ENCODE measurements around the gene RNF11. TPM values are rescaled to one million over a fixed set of nuclear protein-coding genes. Genes with fewer than 3 reads are reported as not detected.

The RNF11 gene
- total RNA-seq, 1 donor from 2014 or later: 15.3 TPM

DNA sequence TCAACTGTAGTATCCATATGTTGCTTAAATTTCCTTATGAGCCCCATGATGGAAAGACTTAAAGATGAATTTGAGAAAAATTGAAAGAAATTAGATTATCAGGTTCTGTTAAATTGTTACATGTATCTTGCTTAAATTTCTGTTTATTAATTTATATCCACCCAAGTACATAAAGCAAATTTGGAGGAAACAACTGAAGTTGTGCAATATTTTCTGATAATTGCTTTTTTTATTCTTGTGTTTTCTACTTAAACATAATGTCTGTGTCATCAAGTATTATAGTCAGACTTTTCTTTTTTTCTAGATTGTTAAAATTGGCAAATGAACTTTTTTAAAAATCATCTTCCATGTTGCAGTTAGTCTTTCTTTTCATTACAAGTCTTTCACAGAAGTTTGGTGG lies 36.8 kb downstream of the RNF11 start:
- CTCF ChIA-PET: no interaction called here
- POLR2A ChIA-PET: interaction anchor here (0.6 kb wide), 1 partner anchor 1380 kb away, joined by 8 read pairs; no protein-coding TSS in a partner anchor
- H3K27me3 Mint-ChIP-seq: no peaks in the 10 kb centered on the region
- DNase-seq: no peak
- H3K27ac Mint-ChIP-seq: no peak overlapping the region
- no peak overlapping the region for H3K4me3 Mint-ChIP-seq
- H3K4me1 Mint-ChIP-seq: peaks cover 12% of the 10 kb centered on the region
- TF ChIP-seq, protein P1, sequence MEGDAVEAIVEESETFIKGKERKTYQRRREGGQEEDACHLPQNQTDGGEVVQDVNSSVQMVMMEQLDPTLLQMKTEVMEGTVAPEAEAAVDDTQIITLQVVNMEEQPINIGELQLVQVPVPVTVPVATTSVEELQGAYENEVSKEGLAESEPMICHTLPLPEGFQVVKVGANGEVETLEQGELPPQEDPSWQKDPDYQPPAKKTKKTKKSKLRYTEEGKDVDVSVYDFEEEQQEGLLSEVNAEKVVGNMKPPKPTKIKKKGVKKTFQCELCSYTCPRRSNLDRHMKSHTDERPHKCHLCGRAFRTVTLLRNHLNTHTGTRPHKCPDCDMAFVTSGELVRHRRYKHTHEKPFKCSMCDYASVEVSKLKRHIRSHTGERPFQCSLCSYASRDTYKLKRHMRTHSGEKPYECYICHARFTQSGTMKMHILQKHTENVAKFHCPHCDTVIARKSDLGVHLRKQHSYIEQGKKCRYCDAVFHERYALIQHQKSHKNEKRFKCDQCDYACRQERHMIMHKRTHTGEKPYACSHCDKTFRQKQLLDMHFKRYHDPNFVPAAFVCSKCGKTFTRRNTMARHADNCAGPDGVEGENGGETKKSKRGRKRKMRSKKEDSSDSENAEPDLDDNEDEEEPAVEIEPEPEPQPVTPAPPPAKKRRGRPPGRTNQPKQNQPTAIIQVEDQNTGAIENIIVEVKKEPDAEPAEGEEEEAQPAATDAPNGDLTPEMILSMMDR (IDR thresholded peaks at IDR 0.05): no peak
- no peaks in the 10 kb centered on the region for H3K9me3 Mint-ChIP-seq
- ATAC-seq (ENCODE audit: low read depth): no peak
- H3K36me3 Mint-ChIP-seq (ENCODE audit: low read depth): peaks cover 31% of the 10 kb centered on the region
- intact Hi-C loops (cut with micrococcal nuclease): no loop called here

DNA sequence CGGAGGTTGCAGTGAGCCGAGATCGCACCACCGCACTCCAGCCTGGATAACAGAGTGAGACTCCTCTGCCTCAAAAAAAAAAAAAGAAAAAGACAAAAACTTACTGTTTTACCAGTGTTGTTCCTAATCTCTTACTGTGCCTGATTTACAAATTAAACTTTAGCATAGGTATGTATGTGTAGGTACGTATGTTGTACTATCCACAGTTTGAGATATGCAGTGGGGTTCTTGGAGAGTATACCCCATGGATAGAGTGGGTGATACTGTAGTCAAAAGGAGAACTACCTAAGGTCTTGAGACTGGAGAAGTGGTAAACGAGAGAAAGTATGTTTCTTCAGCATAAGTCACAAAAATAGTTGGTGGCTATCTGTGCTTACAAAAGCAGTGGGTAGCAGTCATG lies 38.6 kb downstream of the RNF11 start:
- CTCF ChIA-PET: no interaction called here
- no peak overlapping the region for H3K4me3 Mint-ChIP-seq
- intact Hi-C loops (cut with micrococcal nuclease): no loop called here
- ATAC-seq (ENCODE audit: low read depth): no peak
- no peak for DNase-seq
- H3K27me3 Mint-ChIP-seq: no peaks in the 10 kb centered on the region
- TF ChIP-seq, protein P1 (IDR thresholded peaks at IDR 0.05): no peak
- peaks cover 27% of the 10 kb centered on the region for H3K36me3 Mint-ChIP-seq (ENCODE audit: low read depth)
- no peak overlapping the region for H3K27ac Mint-ChIP-seq
- H3K4me1 Mint-ChIP-seq: no peaks in the 10 kb centered on the region
- POLR2A ChIA-PET: no interaction called here
- no peaks in the 10 kb centered on the region for H3K9me3 Mint-ChIP-seq

DNA sequence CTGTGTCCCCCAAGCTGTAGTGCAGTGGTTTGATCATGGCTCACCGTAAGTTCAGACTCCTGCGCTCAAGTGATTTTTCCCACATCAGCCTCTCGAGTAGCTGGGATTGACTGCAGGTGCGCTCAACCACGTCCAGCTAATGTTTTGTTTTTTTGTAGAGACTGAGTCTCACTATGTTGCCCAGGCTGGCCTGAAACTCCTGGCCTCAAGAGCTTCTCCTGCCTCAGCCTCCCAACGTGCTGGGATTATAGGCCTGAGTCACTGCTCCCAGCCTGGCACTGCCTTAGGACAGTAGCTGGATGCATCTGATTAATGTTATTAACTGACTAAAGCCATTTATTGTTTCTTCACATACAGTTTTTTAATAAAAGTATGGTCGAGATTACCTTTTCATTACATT lies 40.2 kb downstream of the RNF11 start:
- intact Hi-C loops (cut with micrococcal nuclease): no loop called here
- Mint-ChIP-seq H3K4me1 (no peaks in the 10 kb centered on the region), H3K27ac (no peak overlapping the region)

DNA sequence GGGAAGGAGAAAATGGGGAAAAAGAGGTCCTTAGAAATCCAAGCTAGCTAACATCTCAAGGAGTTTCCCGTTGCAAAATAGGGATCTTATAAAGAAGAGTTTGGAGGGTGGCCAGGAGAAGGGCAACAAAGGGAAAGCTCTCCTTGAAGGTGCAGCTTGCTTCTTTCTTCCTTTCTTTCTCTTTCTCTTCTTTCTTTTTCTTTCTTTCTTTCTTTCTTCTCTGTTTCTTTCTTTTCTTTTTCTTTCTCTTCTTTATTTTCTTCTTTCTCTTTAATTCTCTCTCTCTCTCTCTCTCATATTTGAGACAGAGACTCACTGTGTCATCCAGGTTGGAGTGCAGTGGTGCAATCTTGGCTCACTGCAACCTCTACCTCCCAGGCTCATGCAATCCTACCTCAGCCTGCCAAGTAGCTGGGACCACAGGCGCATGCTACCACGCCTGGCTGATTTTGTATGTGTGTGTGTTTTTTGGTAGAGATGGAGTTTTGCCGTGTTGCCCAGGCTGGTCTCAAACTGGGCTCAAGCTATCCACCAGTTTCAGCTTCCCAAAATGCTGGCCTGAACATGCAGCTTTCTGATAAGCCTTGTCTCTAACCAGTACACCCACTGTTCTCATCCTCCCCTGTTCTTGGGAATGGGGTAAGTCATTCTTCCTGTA lies 44.4 kb downstream of the RNF11 start:
- Mint-ChIP-seq H3K4me3 (no peak overlapping the region), H3K9me3 (no peaks in the 10 kb centered on the region), H3K27ac (no peak overlapping the region), H3K36me3 (ENCODE audit: low read depth) (no peaks in the 10 kb centered on the region), H3K27me3 (no peaks in the 10 kb centered on the region), H3K4me1 (no peaks in the 10 kb centered on the region)
- ATAC-seq (ENCODE audit: low read depth) (no peak), DNase-seq (no peak)
- POLR2A ChIA-PET: no interaction called here
- TF ChIP-seq, protein P1 (IDR thresholded peaks at IDR 0.05): no peak
- CTCF ChIA-PET: no interaction called here
- intact Hi-C loops (cut with micrococcal nuclease): no loop called here

More for the DNA sequence above, 40.2 kb downstream of the RNF11 start:
- TF ChIP-seq, protein P1 (IDR thresholded peaks at IDR 0.05): no peak
- ChIA-PET POLR2A (no interaction called here), CTCF (interaction anchor here (0.9 to 1.2 kb wide), 2 partner anchors 21 to 85 kb away, joined by 3 to 4 read pairs; no protein-coding TSS in a partner anchor)
- Mint-ChIP-seq H3K36me3 (ENCODE audit: low read depth) (peaks cover 16% of the 10 kb centered on the region), H3K27me3 (no peaks in the 10 kb centered on the region), H3K9me3 (no peaks in the 10 kb centered on the region), H3K4me3 (no peak overlapping the region)
- ATAC-seq (ENCODE audit: low read depth) (no peak), DNase-seq (no peak)

DNA sequence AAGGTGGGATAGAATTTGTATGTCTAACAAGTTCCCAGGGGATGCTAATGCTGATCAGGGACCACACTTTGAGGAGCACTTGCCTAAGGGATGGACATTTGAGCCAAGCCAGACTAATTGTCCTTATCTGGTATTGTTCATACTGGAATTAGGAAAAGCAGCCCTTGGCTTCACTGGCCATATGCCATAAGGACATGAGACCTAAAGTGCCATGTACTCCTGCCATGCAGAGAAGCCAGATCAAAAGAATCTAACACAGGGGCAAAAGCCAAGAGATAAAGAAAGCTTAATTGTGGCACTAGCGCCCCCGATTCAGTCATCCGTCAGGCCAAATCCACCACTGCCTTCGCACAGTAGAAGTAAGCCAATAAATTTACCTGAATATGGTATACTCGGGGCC lies 45.7 kb downstream of the RNF11 start:
- no peak for ATAC-seq (ENCODE audit: low read depth)
- CTCF ChIA-PET: no interaction called here
- no peak for DNase-seq
- no peaks in the 10 kb centered on the region for H3K9me3 Mint-ChIP-seq
- POLR2A ChIA-PET: no interaction called here
- H3K27ac Mint-ChIP-seq: no peak overlapping the region
- intact Hi-C loops (cut with micrococcal nuclease): no loop called here
- H3K36me3 Mint-ChIP-seq (ENCODE audit: low read depth): no peaks in the 10 kb centered on the region
- H3K4me3 Mint-ChIP-seq: no peak overlapping the region
- TF ChIP-seq, protein P1 (IDR thresholded peaks at IDR 0.05): no peak
- no peaks in the 10 kb centered on the region for H3K27me3 Mint-ChIP-seq
- H3K4me1 Mint-ChIP-seq: no peaks in the 10 kb centered on the region
